ENCODE measurements around the gene AK1. TPM values are rescaled to one million over a fixed set of nuclear protein-coding genes. Genes with fewer than 3 reads are reported as not detected.

The AK1 gene
- total RNA-seq, 2 experiments from 2014 or later = 19.5 to 21.6 TPM

- H3K36me3 ChIP-seq (ENCODE audit: insufficient read depth, low read length) = peaks cover 42% of the 10 kb centered on the region
- H3K4me2 ChIP-seq (ENCODE audit: low read length) = peak within 1 kb of the TSS; percentile 96
- H2AFZ ChIP-seq (ENCODE audit: low read length) = no peak within 1 kb of the TSS
- H3K4me1 ChIP-seq (ENCODE audit: insufficient read depth, low read length, poor library complexity, severe bottlenecking) = peaks cover 63% of the 10 kb centered on the region
- H3K9me2 ChIP-seq (ENCODE audit: insufficient read depth, low read length) = no peaks in the 10 kb centered on the region
- no TSS peak for BruUV-seq (replicated peaks)
- intact Hi-C loops (cut with micrococcal nuclease; ENCODE audit: unreplicated experiment) = loop anchor here (2.0 to 5.0 kb wide), 2 partner anchors 115 to 130 kb away; partner anchors contain the start of genes CDK9 and FPGS
- POLR2A ChIA-PET = interaction anchor here (0.6 to 3.4 kb wide), 9 partner anchors 9 to 374 kb away, joined by 3 to 22 read pairs (median 4); no protein-coding TSS in a partner anchor
- peak; percentile 95 for DNase-seq (ENCODE audit: low spot score)
- H3K9me3 ChIP-seq (ENCODE audit: low read length) = no peaks in the 10 kb centered on the region
- H3K27ac ChIP-seq (ENCODE audit: low read depth, low read length, poor library complexity, severe bottlenecking) = peak within 1 kb of the TSS; percentile 91
- H4K20me1 ChIP-seq (ENCODE audit: insufficient read depth, low read length) = no peaks in the 10 kb centered on the region
- H3K79me2 ChIP-seq (ENCODE audit: insufficient read depth, low read depth, low read length) = peaks cover 30% of the 10 kb centered on the region
- peak within 1 kb of the TSS; percentile 89 for H3K4me3 ChIP-seq (ENCODE audit: low read depth, low read length, poor library complexity, severe bottlenecking)
- CTCF ChIA-PET (ENCODE audit: unreplicated experiment) = interaction anchor here (0.6 to 1.0 kb wide), 4 partner anchors 13 to 47 kb away, joined by 3 to 14 read pairs (median 5); no protein-coding TSS in a partner anchor
- TF ChIP-seq CTCF (conservative IDR thresholded peaks at IDR 0.05; ENCODE audit: low read length) (no peak), EZH2phosphoT487 (IDR thresholded peaks at IDR 0.05; ENCODE audit: borderline replicate concordance, low read depth, low read length) (no peak)
Observed at GRCh38 chr9:127916720-127917581, 39.5 kb upstream of the AK1 start, which contains the start of gene ST6GALNAC4. ST6GALNAC4 (minus strand) TSS chr9:127917041; CDS start chr9:127916419, 622 bp downstream.

GRCh38 chr9:127915801-127916719 is 38.6 kb upstream of the AK1 start:
- CTCF ChIA-PET (ENCODE audit: unreplicated experiment) = interaction anchor here (0.6 to 1.0 kb wide), 3 partner anchors 12 to 46 kb away, joined by 5 to 14 read pairs (median 5); no protein-coding TSS in a partner anchor
- TSS peak; percentile 77 for BruUV-seq (replicated peaks)

More at GRCh38 chr9:127915801-127916719, 38.6 kb upstream of the AK1 start:
- POLR2A ChIA-PET = interaction anchor here (0.5 to 3.4 kb wide), 15 partner anchors 8 to 373 kb away, joined by 3 to 22 read pairs (median 4); partner anchors contain the start of gene ST6GALNAC6
- H3K27ac ChIP-seq (ENCODE audit: low read depth, low read length, poor library complexity, severe bottlenecking) = peak overlapping the region; percentile 91
- intact Hi-C loops (cut with micrococcal nuclease; ENCODE audit: unreplicated experiment) = loop anchor here (1.0 to 5.0 kb wide), 3 partner anchors 11 to 129 kb away; partner anchors contain the start of genes CDK9 and FPGS
- TF ChIP-seq CTCF (conservative IDR thresholded peaks at IDR 0.05; ENCODE audit: low read length) (no peak), EZH2phosphoT487 (IDR thresholded peaks at IDR 0.05; ENCODE audit: borderline replicate concordance, low read depth, low read length) (no peak)
- H3K4me3 ChIP-seq (ENCODE audit: low read depth, low read length, poor library complexity, severe bottlenecking) = peak overlapping the region; percentile 89
- H3K9me3 ChIP-seq (ENCODE audit: low read length) = no peaks in the 10 kb centered on the region
- H3K79me2 ChIP-seq (ENCODE audit: insufficient read depth, low read depth, low read length) = peaks cover 32% of the 10 kb centered on the region
- H3K36me3 ChIP-seq (ENCODE audit: insufficient read depth, low read length) = peaks cover 48% of the 10 kb centered on the region
- DNase-seq (ENCODE audit: low spot score) = peak; percentile 96
- H4K20me1 ChIP-seq (ENCODE audit: insufficient read depth, low read length) = 0 out of 2 replicates have a peak, but pooled peaks cover under 1% of the 10 kb centered on the region
- peaks cover 66% of the 10 kb centered on the region for H3K4me1 ChIP-seq (ENCODE audit: insufficient read depth, low read length, poor library complexity, severe bottlenecking)
- H2AFZ ChIP-seq (ENCODE audit: low read length) = no peak overlapping the region
- no peaks in the 10 kb centered on the region for H3K9me2 ChIP-seq (ENCODE audit: insufficient read depth, low read length)
- H3K4me2 ChIP-seq (ENCODE audit: low read length) = peak overlapping the region; percentile 96

All from OCI-LY7 (cell line).